ENCODE measurements around the gene FGFR2. TPM values are rescaled to one million over a fixed set of nuclear protein-coding genes. Genes with fewer than 3 reads are reported as not detected.

FGFR2 gene
- total RNA-seq, 4 donors from 2014 or later: 105 to 222 (median 155) TPM

DNA sequence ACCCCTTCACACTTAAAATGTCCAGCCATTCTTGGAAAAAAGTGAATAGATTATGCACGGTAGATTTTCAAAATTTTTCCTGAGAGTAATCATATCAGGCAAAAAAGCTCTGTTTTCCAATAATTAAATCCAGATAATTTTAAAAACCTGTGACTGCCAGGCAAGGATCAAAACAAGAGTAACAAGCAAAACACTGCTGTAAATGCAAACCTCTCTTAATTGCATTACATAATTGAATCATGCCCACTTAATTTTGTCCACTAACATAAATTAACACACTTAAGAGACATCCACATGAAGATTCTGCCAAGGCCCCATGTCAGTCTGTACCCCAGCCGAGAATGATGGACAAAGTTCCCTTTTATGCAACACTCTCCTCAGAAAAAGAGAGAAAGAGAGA is 135.3 kb downstream of the FGFR2 start:
- Histone ChIP-seq H3K9me3 (no peaks in the 10 kb centered on the region), H3K36me3 (no peaks in the 10 kb centered on the region), H3K4me1 (no peaks in the 10 kb centered on the region), H3K27ac (no peak overlapping the region), H3K27me3 (no peaks in the 10 kb centered on the region), H3K4me3 (no peak overlapping the region)
- no peak for DNase-seq (ENCODE audit: low spot score in 2 of 2)
- TF ChIP-seq POLR2AphosphoS5 (IDR thresholded peaks at IDR 0.05) (no peak), POLR2A (IDR thresholded peaks at IDR 0.05) (no peak), EP300 (IDR thresholded peaks at IDR 0.05) (no peak)
- TF ChIP-seq, protein P1, sequence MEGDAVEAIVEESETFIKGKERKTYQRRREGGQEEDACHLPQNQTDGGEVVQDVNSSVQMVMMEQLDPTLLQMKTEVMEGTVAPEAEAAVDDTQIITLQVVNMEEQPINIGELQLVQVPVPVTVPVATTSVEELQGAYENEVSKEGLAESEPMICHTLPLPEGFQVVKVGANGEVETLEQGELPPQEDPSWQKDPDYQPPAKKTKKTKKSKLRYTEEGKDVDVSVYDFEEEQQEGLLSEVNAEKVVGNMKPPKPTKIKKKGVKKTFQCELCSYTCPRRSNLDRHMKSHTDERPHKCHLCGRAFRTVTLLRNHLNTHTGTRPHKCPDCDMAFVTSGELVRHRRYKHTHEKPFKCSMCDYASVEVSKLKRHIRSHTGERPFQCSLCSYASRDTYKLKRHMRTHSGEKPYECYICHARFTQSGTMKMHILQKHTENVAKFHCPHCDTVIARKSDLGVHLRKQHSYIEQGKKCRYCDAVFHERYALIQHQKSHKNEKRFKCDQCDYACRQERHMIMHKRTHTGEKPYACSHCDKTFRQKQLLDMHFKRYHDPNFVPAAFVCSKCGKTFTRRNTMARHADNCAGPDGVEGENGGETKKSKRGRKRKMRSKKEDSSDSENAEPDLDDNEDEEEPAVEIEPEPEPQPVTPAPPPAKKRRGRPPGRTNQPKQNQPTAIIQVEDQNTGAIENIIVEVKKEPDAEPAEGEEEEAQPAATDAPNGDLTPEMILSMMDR (IDR thresholded peaks at IDR 0.05): no peak
- WGBS: 80% methylated on average over 2 of the region's 2 CpGs

DNA sequence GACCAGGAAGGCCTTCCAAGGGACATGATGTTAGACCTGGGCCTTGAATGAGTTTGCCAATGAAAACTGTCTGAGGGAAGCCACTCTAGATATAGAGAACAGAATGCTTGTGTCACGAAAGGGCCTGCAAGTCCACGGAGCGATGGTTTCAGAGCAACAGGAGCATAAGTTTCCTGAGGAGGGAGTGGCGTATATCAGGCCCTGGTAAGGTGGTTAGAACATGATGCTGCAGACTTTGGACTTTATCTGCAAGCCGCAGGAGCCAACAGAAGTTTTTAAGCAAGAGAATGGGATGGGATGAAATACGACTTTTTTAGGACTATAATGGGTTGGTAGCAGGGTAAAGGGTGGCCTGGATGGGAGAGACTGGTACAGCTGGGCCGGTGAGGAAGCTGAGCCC is 136.0 kb downstream of the FGFR2 start:
- Histone ChIP-seq H3K36me3 (no peaks in the 10 kb centered on the region), H3K9me3 (no peaks in the 10 kb centered on the region), H3K27ac (no peak overlapping the region), H3K27me3 (no peaks in the 10 kb centered on the region), H3K4me1 (no peaks in the 10 kb centered on the region), H3K4me3 (no peak overlapping the region)
- TF ChIP-seq, protein P1 (IDR thresholded peaks at IDR 0.05): no peak
- TF ChIP-seq EP300 (IDR thresholded peaks at IDR 0.05) (no peak), POLR2AphosphoS5 (IDR thresholded peaks at IDR 0.05) (no peak), POLR2A (IDR thresholded peaks at IDR 0.05) (no peak)
- DNase-seq (ENCODE audit: low spot score in 2 of 2): no peak
- 90% methylated on average over 7 of the region's 7 CpGs for WGBS

DNA sequence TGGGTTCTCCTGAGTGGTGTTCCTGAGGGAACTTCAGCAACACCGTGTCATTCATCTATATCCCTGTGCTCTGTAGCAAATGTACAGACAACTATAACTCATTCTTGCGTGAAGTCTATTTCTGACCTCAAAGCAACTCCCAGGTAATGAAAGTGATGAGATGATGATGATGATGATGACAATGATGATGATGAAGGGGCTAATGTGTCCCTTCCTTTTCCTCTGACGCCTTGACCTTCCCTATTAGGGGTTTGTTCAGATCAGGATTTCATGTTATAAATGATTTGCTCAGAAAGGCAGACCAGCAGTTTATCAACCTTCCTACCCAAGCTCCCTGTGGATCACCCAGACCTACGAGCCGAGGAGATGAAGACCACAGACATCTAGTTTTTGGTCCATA is 136.9 kb downstream of the FGFR2 start:
- no peak overlapping the region for H3K4me3 ChIP-seq
- no peaks in the 10 kb centered on the region for H3K36me3 ChIP-seq
- WGBS: 97% methylated on average over 5 of the region's 5 CpGs
- no peaks in the 10 kb centered on the region for H3K27me3 ChIP-seq
- no peaks in the 10 kb centered on the region for H3K9me3 ChIP-seq
- H3K27ac ChIP-seq: no peak overlapping the region
- TF ChIP-seq, protein P1 (IDR thresholded peaks at IDR 0.05): no peak
- TF ChIP-seq EP300 (IDR thresholded peaks at IDR 0.05): no peak
- no peak for TF ChIP-seq POLR2AphosphoS5 (IDR thresholded peaks at IDR 0.05)
- TF ChIP-seq POLR2A (IDR thresholded peaks at IDR 0.05): no peak
- no peak for DNase-seq (ENCODE audit: low spot score in 2 of 2)
- H3K4me1 ChIP-seq: no peaks in the 10 kb centered on the region

DNA sequence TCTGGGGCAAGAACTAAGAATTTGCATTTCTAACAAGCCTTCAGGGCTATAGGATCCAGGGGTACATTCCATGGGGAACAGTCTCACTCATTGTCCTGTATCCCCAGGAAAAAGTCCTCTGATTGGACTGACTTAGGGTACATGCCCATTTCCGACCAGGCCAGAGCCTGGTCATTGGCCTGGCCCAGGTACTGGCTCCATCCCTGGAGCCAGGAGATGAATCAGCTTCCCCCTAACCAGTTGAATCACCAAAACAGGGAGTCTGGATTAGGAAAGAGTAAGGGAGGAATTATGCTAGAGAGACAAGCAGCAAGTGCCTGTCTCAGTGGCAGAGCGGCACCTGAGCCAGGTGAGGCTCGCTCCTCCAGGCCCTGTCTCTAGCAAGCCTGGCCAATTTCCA is 137.5 kb downstream of the FGFR2 start:
- Histone ChIP-seq H3K27ac (no peak overlapping the region), H3K9me3 (no peaks in the 10 kb centered on the region), H3K4me3 (no peak overlapping the region), H3K27me3 (no peaks in the 10 kb centered on the region), H3K4me1 (no peaks in the 10 kb centered on the region), H3K36me3 (no peaks in the 10 kb centered on the region)
- 81% methylated on average over 3 of the region's 3 CpGs for WGBS
- no peak for DNase-seq (ENCODE audit: low spot score in 2 of 2)
- TF ChIP-seq POLR2A (IDR thresholded peaks at IDR 0.05): no peak
- no peak for TF ChIP-seq EP300 (IDR thresholded peaks at IDR 0.05)
- TF ChIP-seq POLR2AphosphoS5 (IDR thresholded peaks at IDR 0.05): no peak
- TF ChIP-seq, protein P1 (IDR thresholded peaks at IDR 0.05): no peak

DNA sequence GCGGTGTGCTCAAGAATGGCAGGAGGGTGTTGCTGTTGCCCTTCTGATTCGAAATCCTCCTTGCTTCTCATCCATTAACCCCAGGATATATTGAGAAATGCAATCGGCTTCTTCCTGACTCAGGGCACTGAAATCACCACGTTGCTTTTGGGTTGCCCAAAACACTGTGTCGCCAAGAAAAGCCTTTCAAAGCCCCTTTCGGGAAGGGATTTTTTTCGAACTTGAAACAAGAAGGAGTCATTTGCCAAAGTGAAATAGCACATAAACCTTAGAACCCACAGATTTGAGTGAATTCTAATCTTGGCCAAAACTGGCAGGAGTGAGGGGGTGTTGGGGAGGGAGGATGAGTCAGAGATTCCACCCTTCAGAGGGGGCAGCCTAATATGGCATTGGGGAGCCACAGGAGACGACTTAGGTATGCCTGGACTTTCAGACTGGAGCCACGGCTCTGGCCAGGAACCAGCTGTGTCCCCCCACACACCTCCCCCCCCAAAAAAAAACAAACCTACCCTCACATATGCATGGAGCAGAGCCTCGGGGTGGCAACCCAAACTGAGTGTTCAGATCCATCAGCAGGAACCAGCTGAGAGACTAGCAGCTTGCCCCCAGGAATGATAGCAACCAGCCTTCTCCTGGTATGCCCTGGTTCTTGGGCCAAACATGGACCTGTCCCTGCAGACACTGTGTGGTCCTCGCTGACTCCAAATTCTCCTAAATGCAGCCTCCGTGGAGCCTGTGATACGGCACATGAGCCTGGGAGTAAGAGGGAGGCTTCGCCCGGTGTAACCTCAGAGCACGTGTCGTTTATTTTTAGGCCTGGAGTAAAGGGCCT is 138.4 kb downstream of the FGFR2 start:
- no peaks in the 10 kb centered on the region for H3K4me1 ChIP-seq
- no peak overlapping the region for H3K4me3 ChIP-seq
- 77% methylated on average over 16 of the region's 17 CpGs for WGBS
- no peaks in the 10 kb centered on the region for H3K9me3 ChIP-seq
- H3K36me3 ChIP-seq: no peaks in the 10 kb centered on the region
- H3K27me3 ChIP-seq: no peaks in the 10 kb centered on the region
- H3K27ac ChIP-seq: no peak overlapping the region
- no peak for TF ChIP-seq POLR2AphosphoS5 (IDR thresholded peaks at IDR 0.05)
- TF ChIP-seq EP300 (IDR thresholded peaks at IDR 0.05): no peak
- no peak for TF ChIP-seq POLR2A (IDR thresholded peaks at IDR 0.05)
- TF ChIP-seq, protein P1 (IDR thresholded peaks at IDR 0.05): no peak
- DNase-seq (ENCODE audit: low spot score in 2 of 2): no peak

Data from suprapubic skin (tissue), 4 donors.